ENCODE measurements around the gene AP1G2. TPM values are rescaled to one million over a fixed set of nuclear protein-coding genes. Genes with fewer than 3 reads are reported as not detected.

Gene AP1G2
- total RNA-seq, 1 donor from 2014 or later, result 40.5 TPM

GRCh38 chr14:23531391-23531790, 36.2 kb downstream of the AP1G2 start:
- TF ChIP-seq, protein P1, sequence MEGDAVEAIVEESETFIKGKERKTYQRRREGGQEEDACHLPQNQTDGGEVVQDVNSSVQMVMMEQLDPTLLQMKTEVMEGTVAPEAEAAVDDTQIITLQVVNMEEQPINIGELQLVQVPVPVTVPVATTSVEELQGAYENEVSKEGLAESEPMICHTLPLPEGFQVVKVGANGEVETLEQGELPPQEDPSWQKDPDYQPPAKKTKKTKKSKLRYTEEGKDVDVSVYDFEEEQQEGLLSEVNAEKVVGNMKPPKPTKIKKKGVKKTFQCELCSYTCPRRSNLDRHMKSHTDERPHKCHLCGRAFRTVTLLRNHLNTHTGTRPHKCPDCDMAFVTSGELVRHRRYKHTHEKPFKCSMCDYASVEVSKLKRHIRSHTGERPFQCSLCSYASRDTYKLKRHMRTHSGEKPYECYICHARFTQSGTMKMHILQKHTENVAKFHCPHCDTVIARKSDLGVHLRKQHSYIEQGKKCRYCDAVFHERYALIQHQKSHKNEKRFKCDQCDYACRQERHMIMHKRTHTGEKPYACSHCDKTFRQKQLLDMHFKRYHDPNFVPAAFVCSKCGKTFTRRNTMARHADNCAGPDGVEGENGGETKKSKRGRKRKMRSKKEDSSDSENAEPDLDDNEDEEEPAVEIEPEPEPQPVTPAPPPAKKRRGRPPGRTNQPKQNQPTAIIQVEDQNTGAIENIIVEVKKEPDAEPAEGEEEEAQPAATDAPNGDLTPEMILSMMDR (IDR thresholded peaks at IDR 0.05; ENCODE audit: insufficient read depth, low read length, severe bottlenecking), result no peak
- Histone ChIP-seq H3K36me3 (ENCODE audit: control insufficient read depth, insufficient read depth, low read length) (peaks cover 2% of the 10 kb centered on the region), H3K27me3 (ENCODE audit: control insufficient read depth, insufficient read depth, low read length) (no peaks in the 10 kb centered on the region), H3K4me3 (ENCODE audit: low read depth, low read length) (no peak overlapping the region)
- FAIRE-seq, result no peak
- no peak for DNase-seq (ENCODE audit: low read depth)

DNA sequence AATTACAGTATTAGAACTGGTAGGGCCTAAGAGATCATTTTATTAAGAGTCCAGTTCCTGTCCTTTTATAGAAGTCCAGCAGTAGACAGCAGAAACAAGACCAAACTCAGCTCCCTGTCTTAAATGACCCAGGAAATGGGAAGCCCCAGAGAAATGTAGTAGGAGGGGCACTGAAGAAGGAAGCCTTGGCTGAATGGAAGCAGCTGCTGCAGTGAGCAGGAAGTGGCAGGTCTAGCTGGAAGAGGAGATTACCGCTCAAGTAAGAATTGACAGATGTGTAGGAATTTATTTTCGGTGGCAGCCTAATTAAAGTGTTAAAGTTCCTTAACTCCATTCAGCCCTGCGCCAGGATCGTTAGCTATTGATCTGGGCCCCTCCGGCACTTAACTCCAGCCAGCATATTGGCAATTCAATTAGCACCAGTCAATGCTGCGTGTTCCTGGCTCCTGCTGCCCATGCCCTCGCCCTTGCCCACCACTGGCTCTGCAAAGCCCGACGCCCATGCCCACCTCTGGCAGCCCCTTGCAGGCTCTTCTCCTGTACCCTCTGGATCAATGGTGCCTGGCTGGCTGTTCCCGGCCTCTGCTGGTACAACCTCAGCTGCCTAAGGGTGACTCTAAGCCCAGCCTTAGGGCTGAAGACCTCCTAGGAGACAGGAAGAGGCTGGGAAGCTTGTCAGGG, 37.1 kb downstream of the AP1G2 start:
- H3K27me3 ChIP-seq (ENCODE audit: control insufficient read depth, insufficient read depth, low read length), result no peaks in the 10 kb centered on the region
- FAIRE-seq, result no peak
- no peak for DNase-seq (ENCODE audit: low read depth)
- TF ChIP-seq, protein P1 (IDR thresholded peaks at IDR 0.05; ENCODE audit: insufficient read depth, low read length, severe bottlenecking), result no peak
- no peak overlapping the region for H3K4me3 ChIP-seq (ENCODE audit: low read depth, low read length)
- peaks cover 2% of the 10 kb centered on the region for H3K36me3 ChIP-seq (ENCODE audit: control insufficient read depth, insufficient read depth, low read length)

DNA sequence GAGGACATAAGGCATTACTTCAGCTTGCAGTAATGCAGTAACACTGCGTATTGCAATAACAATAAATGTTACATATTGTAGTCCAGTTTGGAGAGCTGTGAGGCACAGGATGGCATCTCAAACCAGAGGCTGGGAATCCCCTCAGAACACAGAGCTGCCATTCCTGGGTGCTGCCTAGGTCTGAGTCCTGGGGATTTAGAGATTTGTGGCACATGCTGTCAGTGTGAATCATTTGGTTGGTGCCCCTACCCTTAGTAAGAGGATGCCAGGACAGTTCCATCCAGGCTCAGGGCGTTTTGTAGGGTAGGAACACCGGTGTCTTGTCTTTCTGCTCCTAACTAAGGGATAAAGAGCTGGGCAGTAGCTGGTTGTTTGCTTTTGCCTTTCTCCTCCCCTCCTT, 38.6 kb downstream of the AP1G2 start:
- H3K4me3 ChIP-seq (ENCODE audit: low read depth, low read length), result no peak overlapping the region
- TF ChIP-seq, protein P1 (IDR thresholded peaks at IDR 0.05; ENCODE audit: insufficient read depth, low read length, severe bottlenecking), result no peak
- H3K36me3 ChIP-seq (ENCODE audit: control insufficient read depth, insufficient read depth, low read length), result peaks cover 2% of the 10 kb centered on the region
- H3K27me3 ChIP-seq (ENCODE audit: control insufficient read depth, insufficient read depth, low read length), result no peaks in the 10 kb centered on the region
- peak; percentile 60 for FAIRE-seq
- DNase-seq (ENCODE audit: low read depth), result no peak

GRCh38 chr14:23528555-23528954, 39.0 kb downstream of the AP1G2 start:
- no peak for FAIRE-seq

DNA sequence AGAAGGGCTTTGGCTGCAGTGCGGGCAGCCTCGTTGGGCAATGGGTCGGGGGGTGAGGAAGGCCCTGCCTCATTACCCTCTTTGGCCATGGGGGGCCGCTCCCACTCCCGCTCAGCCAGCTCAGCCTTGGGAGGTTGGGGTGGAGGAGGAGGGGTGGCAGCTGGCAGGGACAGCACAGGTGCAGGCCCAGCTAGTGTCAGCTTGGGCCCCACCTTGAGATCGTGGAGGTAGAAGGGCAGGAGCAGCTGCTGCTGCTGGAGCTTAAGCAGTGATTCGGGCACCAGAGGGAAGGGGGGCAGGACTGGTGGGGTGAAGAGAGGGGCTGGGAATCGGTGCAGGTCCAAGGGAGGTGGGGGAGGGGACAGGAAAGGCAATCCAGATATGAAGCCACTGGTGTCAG, 42.0 kb downstream of the AP1G2 start:
- Histone ChIP-seq H3K36me3 (ENCODE audit: control insufficient read depth, insufficient read depth, low read length) (peaks cover 2% of the 10 kb centered on the region), H3K27me3 (ENCODE audit: control insufficient read depth, insufficient read depth, low read length) (no peaks in the 10 kb centered on the region), H3K4me3 (ENCODE audit: low read depth, low read length) (no peak overlapping the region)
- FAIRE-seq, result no peak
- DNase-seq (ENCODE audit: low read depth), result no peak
- TF ChIP-seq, protein P1 (IDR thresholded peaks at IDR 0.05; ENCODE audit: insufficient read depth, low read length, severe bottlenecking), result no peak

More at GRCh38 chr14:23528555-23528954, 39.0 kb downstream of the AP1G2 start:
- Histone ChIP-seq H3K36me3 (ENCODE audit: control insufficient read depth, insufficient read depth, low read length) (peaks cover 2% of the 10 kb centered on the region), H3K4me3 (ENCODE audit: low read depth, low read length) (no peak overlapping the region), H3K27me3 (ENCODE audit: control insufficient read depth, insufficient read depth, low read length) (no peaks in the 10 kb centered on the region)
- no peak for DNase-seq (ENCODE audit: low read depth)
- TF ChIP-seq, protein P1 (IDR thresholded peaks at IDR 0.05; ENCODE audit: insufficient read depth, low read length, severe bottlenecking), result no peak

GRCh38 chr14:23524954-23525353, 42.6 kb downstream of the AP1G2 start:
- no peak for FAIRE-seq
- Histone ChIP-seq H3K36me3 (ENCODE audit: control insufficient read depth, insufficient read depth, low read length) (peaks cover 2% of the 10 kb centered on the region), H3K4me3 (ENCODE audit: low read depth, low read length) (no peak overlapping the region), H3K27me3 (ENCODE audit: control insufficient read depth, insufficient read depth, low read length) (no peaks in the 10 kb centered on the region)
- TF ChIP-seq, protein P1 (IDR thresholded peaks at IDR 0.05; ENCODE audit: insufficient read depth, low read length, severe bottlenecking), result no peak
- DNase-seq (ENCODE audit: low read depth), result no peak
